Pancreas (tissue), 10 donors: ENCODE measurements around the gene DOCK1. TPM values are rescaled to one million over a fixed set of nuclear protein-coding genes. Genes with fewer than 3 reads are reported as not detected.

Experiments used
- ATAC-seq, 4 donors: fragments of 200-7000 bp; cut with Tn5 transposase; one replicate each; pipeline versions ENCODE4 v1.8.0 to v1.9.1; 2020; ENCODE audit warnings: mild to moderate bottlenecking in 4 of 4, moderate library complexity in 4 of 4
- DNase-seq, 6 donors: peaks; one replicate each; pipeline ENCODE4 v3.0.0-alpha.2; 2020
- FAIRE-seq: peaks from 2 replicates; lab custom pipeline; 2012; peaks lifted over from hg19 to GRCh38; lab: Jason Lieb, UNC
- H3K27ac ChIP-seq, 4 donors: fragments of 200-600 bp; sonication (generic); 1 replicate in 3 of 4; 2 replicates in 1 of 4; pipeline versions ENCODE4 v1.5.0 to v1.8.0; 2020
- H3K27me3 ChIP-seq, 4 donors: fragments of 200-600 bp; one replicate each; pipeline ENCODE4 v1.8.0; 2021
- H3K36me3 ChIP-seq, 3 donors: fragments of 200-600 bp; sonication (generic) in 1 of 3; one replicate each; pipeline versions ENCODE4 v1.5.0 to v1.8.0; 2020 to 2021
- H3K4me1 ChIP-seq, 3 donors: fragments of 200-600 bp; one replicate each; pipeline ENCODE4 v1.8.0; 2021
- H3K4me3 ChIP-seq, 4 donors: fragments of 200-600 bp; sonication (generic) in 2 of 4; one replicate each; pipeline versions ENCODE4 v1.5.0 to v1.8.0; 2020 to 2021
- H3K9me3 ChIP-seq, 4 donors: fragments of 200-600 bp; one replicate each; pipeline ENCODE4 v1.8.0; 2021
- CTCF ChIP-seq, 4 donors: fragments of 200-600 bp; sonication (generic) in 3 of 4; IDR thresholded peaks; one replicate each; pipeline versions ENCODE4 v1.5.0 to v1.8.0; 2021; ENCODE audit warnings: antibody characterized with exemption in 4 of 4
- WGBS, 2 donors: extraction: QIAGEN DNeasy Blood & Tissue Kit; methylation state at CpG; one replicate each; pipeline ENCODE4 v1.1.7; 2013; 5-methylcytosine and 5-hydroxymethylcytosine counted together
- intact Hi-C, 3 donors: fragments of 100-400 bp; cut with DNase I; formaldehyde crosslinking; loops; one replicate each; pipeline versions ENCODE4 v1.11.1 to v1.14.2; 2022
- polyA plus RNA-seq, 2 donors: library from polyadenylated mRNA; stranded (reverse); fragments of 200-250 nt; gene quantifications; one replicate each; pipeline ENCODE4 v1.2.3, GENCODE V29; 2013
- total RNA-seq, 6 donors: library from RNA; stranded (reverse); fragmentation: NEBNext Ultra II Directional in 4 of 6; extraction: Animal tissue kit (Norgen Biotek cat#: 25700) in 4 of 6; gene quantifications; one replicate each; pipeline versions ENCODE4 v1.2.1 to v1.2.4, GENCODE V29; 2021 to 2023
- donor health status: healthy with polysubstance abuse.
- donor health status: DM: no; HTN: no; CAD: no; lungs with moderate emphysema.
- donor health status: DM: no; HTN: no; CAD: no.
- donor health status: control.
- donor health status: control.
- donor health status: Bipolar disorder and iron deficiency.
- donor health status: DM: yes; HTN: yes; CAD: no.
- donor health status: DM: no; HTN: no; CAD: no.
- donor health status: DM: no; HTN: no; CAD: no.
- donor health status: DM: yes; HTN: yes; CAD: no.

DOCK1 gene
- total and polyA plus RNA-seq, 8 donors: 12.1 to 38.6 (median 24.2) TPM

GRCh38 chr10:126957111-126957510 lies 51.9 kb downstream of the DOCK1 start:
- DNase-seq (no peak), FAIRE-seq (no peak), ATAC-seq (no peak)
- no peaks in the 10 kb centered on the region for H3K36me3 ChIP-seq
- H3K27me3 ChIP-seq: no peaks in the 10 kb centered on the region
- intact Hi-C loops: no loop called here
- no peaks in the 10 kb centered on the region for H3K4me1 ChIP-seq
- WGBS, 2 donors: 73 to 84% methylated on average over 8 of the region's 8 CpGs
- H3K27ac ChIP-seq: no peak overlapping the region
- no peak for TF ChIP-seq CTCF (IDR thresholded peaks at IDR 0.05)
- H3K9me3 ChIP-seq: no peaks in the 10 kb centered on the region
- H3K4me3 ChIP-seq: no peak overlapping the region

GRCh38 chr10:126959431-126959830 lies 54.2 kb downstream of the DOCK1 start:
- no peak for FAIRE-seq
- no peak for DNase-seq
- H3K36me3 ChIP-seq: no peaks in the 10 kb centered on the region
- no peak overlapping the region for H3K27ac ChIP-seq
- H3K27me3 ChIP-seq: no peaks in the 10 kb centered on the region
- ATAC-seq: no peak
- TF ChIP-seq CTCF (IDR thresholded peaks at IDR 0.05): no peak
- no peaks in the 10 kb centered on the region for H3K9me3 ChIP-seq
- intact Hi-C loops: no loop called here
- no peaks in the 10 kb centered on the region for H3K4me1 ChIP-seq
- 92 to 95% methylated on average over 4 of the region's 4 CpGs for WGBS, 2 donors
- no peak overlapping the region for H3K4me3 ChIP-seq

GRCh38 chr10:126959906-126960685 lies 54.9 kb downstream of the DOCK1 start:
- H3K27ac ChIP-seq: no peak overlapping the region
- H3K9me3 ChIP-seq: no peaks in the 10 kb centered on the region
- DNase-seq: no peak
- no peak for ATAC-seq
- WGBS, 2 donors: 97% methylated on average over 16 of the region's 16 CpGs
- no peaks in the 10 kb centered on the region for H3K27me3 ChIP-seq
- no peak for TF ChIP-seq CTCF (IDR thresholded peaks at IDR 0.05)
- intact Hi-C loops: no loop called here
- H3K4me1 ChIP-seq: no peaks in the 10 kb centered on the region
- H3K36me3 ChIP-seq: no peaks in the 10 kb centered on the region
- FAIRE-seq: no peak
- no peak overlapping the region for H3K4me3 ChIP-seq

GRCh38 chr10:126963354-126963753 lies 58.1 kb downstream of the DOCK1 start:
- Histone ChIP-seq H3K4me3 (no peak overlapping the region), H3K9me3 (no peaks in the 10 kb centered on the region), H3K27ac (no peak overlapping the region), H3K4me1 (no peaks in the 10 kb centered on the region), H3K36me3 (no peaks in the 10 kb centered on the region), H3K27me3 (no peaks in the 10 kb centered on the region)
- 78 to 86% methylated on average over 4 of the region's 4 CpGs for WGBS, 2 donors
- ATAC-seq (no peak), FAIRE-seq (no peak), DNase-seq (no peak)
- intact Hi-C loops: no loop called here
- no peak for TF ChIP-seq CTCF (IDR thresholded peaks at IDR 0.05)

GRCh38 chr10:126964190-126964589 lies 59.0 kb downstream of the DOCK1 start:
- H3K9me3 ChIP-seq: no peaks in the 10 kb centered on the region
- ATAC-seq (no peak), DNase-seq (no peak), FAIRE-seq (no peak)
- no peaks in the 10 kb centered on the region for H3K36me3 ChIP-seq
- WGBS, 2 donors: 85 to 86% methylated on average over 7 of the region's 7 CpGs
- intact Hi-C loops: no loop called here
- no peaks in the 10 kb centered on the region for H3K27me3 ChIP-seq
- no peaks in the 10 kb centered on the region for H3K4me1 ChIP-seq
- H3K4me3 ChIP-seq: no peak overlapping the region
- TF ChIP-seq CTCF (IDR thresholded peaks at IDR 0.05): no peak
- H3K27ac ChIP-seq: no peak overlapping the region
